Measurements from ENCODE around the gene CSF1R.

CSF1R gene

DNA sequence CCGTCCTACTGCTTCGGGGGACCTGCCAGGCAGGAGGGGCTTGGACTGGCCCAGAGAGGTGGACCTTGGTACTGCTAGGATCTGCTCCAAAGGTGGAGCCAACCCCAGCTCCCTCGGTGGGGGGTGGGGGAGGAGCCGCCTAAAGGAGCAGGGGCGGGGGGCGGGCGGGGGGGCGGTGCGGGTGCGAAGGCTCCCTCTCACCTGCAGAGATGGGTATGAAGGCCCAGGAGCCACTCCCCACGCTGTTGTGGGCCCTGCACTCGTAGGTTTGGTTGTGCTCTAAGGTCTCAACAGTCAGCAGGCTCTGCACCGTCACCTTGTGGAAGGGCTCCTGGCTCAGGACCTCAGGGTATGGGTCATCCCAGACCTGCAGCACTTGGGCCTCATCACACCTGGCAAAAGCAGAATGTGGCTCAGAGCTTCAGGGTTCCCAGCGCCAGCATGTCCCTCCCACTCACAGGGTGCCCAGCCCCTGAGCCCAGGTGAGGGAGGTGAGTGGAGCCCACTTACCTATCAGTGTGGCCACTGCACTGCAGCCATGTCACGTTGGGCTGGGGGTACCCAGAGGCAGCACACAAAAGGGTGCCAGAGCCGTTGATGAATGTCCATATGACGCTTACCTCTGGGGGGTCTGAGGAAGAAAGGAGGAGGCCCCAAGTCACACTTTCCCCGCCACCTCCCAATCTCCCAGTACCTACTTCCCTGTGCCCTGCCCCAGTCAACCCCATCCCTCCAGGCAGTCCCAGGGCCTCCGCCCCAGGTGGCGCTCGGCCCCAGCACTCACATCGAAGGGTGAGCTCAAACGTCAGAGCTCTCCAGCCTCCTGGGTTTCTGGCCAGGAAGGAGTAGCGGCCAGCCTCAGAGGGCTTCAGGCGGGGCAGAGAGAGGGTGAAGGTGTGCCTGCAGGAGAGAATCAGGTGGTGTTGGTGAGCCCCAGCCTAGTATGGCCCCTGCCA, 16.4 kb downstream of the CSF1R start:
- H3K27ac ChIP-seq (ENCODE audit: insufficient read depth, low read length, poor library complexity, severe bottlenecking): no peak overlapping the region
- no peaks in the 10 kb centered on the region for H3K4me1 ChIP-seq (ENCODE audit: control insufficient read depth, insufficient read depth, low read length, poor library complexity, severe bottlenecking)
- no peaks in the 10 kb centered on the region for H3K36me3 ChIP-seq (ENCODE audit: control insufficient read depth, insufficient read depth, low read length)
- DNase-seq: no peak
- no peaks in the 10 kb centered on the region for H3K9me3 ChIP-seq (ENCODE audit: control insufficient read depth, low read length)
- H3K27me3 ChIP-seq (replicated peaks; ENCODE audit: control insufficient read depth, insufficient read depth, low read length, poor library complexity, severe bottlenecking): no peaks in the 10 kb centered on the region
- no peak overlapping the region for H3K4me3 ChIP-seq (ENCODE audit: insufficient read depth, low read depth, low read length, poor library complexity, severe bottlenecking)

DNA sequence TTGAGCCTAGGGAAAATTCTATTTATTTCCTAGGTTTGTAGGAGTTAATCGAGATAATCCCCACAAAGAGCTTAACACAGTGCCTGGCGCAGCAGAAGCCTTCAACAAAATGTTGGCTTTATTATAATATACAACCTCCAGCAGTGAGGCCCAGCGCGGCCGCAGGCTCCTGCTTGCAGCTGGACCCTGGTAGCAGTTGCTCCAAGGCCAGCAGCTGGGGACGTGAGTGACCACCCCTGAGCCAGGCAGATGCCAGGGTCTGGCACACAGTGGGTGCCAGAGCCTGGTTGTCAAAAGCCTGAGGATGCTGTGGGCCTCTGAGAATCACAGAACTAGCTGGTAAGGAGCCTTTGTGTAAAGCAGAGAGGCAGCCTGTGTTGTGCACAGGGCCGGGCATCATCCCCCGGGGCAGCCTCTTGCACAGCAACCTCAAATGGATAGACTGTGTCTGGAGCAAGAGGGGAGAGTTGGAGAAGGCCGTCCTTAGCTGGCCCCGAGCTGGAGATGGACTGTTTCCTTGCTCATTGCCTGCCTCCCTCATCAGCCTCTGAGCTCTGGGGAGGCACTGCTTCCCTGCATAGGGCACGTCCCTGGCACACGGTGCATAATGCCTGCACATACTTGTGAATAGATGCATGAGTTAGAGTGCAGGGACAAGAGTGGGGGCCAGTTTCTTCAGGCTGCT, 17.3 kb downstream of the CSF1R start:
- Histone ChIP-seq H3K4me3 (ENCODE audit: insufficient read depth, low read depth, low read length, poor library complexity, severe bottlenecking) (no peak overlapping the region), H3K27me3 (replicated peaks; ENCODE audit: control insufficient read depth, insufficient read depth, low read length, poor library complexity, severe bottlenecking) (no peaks in the 10 kb centered on the region), H3K36me3 (ENCODE audit: control insufficient read depth, insufficient read depth, low read length) (no peaks in the 10 kb centered on the region), H3K27ac (ENCODE audit: insufficient read depth, low read length, poor library complexity, severe bottlenecking) (no peak overlapping the region), H3K9me3 (ENCODE audit: control insufficient read depth, low read length) (no peaks in the 10 kb centered on the region), H3K4me1 (ENCODE audit: control insufficient read depth, insufficient read depth, low read length, poor library complexity, severe bottlenecking) (no peaks in the 10 kb centered on the region)
- no peak for DNase-seq

DNA sequence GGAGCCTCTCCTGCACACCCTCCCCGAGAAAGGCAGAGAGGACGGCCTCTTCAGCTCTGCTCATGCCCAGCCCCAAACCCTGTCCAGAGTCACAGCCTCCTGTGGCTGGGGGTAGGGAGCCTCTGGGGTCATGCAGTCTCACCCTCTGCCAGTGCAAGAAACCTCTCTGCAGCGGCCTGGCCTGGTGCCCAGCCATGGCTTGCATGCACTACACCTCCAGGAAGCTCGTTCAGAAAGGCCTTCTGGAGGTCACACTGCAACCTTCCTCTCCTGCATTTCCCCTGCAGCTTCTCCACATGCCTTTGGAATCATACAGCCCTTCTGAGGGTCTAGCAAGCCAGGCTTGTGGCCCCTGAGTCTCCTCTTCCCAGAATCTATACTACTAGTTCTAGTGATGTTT, 17.9 kb downstream of the CSF1R start:
- H3K36me3 ChIP-seq (ENCODE audit: control insufficient read depth, insufficient read depth, low read length): no peaks in the 10 kb centered on the region
- no peaks in the 10 kb centered on the region for H3K4me1 ChIP-seq (ENCODE audit: control insufficient read depth, insufficient read depth, low read length, poor library complexity, severe bottlenecking)
- no peaks in the 10 kb centered on the region for H3K27me3 ChIP-seq (replicated peaks; ENCODE audit: control insufficient read depth, insufficient read depth, low read length, poor library complexity, severe bottlenecking)
- DNase-seq: no peak
- H3K9me3 ChIP-seq (ENCODE audit: control insufficient read depth, low read length): no peaks in the 10 kb centered on the region
- H3K4me3 ChIP-seq (ENCODE audit: insufficient read depth, low read depth, low read length, poor library complexity, severe bottlenecking): no peak overlapping the region
- H3K27ac ChIP-seq (ENCODE audit: insufficient read depth, low read length, poor library complexity, severe bottlenecking): no peak overlapping the region

DNA sequence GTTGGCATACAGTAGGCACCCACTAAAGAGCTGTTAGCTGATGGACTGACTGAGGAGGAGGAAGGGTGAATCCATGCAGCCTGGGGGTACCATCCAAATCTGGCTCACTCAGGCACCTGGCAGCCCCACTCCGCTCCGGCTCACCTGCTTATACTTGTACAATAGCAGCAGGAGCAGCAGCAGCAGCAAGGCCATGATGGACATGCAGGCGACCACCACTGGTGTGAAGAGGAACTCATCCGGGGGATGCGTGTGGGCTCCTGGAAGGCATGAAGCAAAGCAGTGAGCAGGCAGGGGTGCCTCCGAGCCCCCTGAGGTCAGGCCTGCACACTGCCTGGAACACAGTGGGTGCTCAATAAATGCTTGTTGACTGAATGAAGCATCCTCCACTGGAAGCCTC, 18.3 kb downstream of the CSF1R start:
- H3K4me3 ChIP-seq (ENCODE audit: insufficient read depth, low read depth, low read length, poor library complexity, severe bottlenecking): no peak overlapping the region
- no peaks in the 10 kb centered on the region for H3K36me3 ChIP-seq (ENCODE audit: control insufficient read depth, insufficient read depth, low read length)
- no peaks in the 10 kb centered on the region for H3K27me3 ChIP-seq (replicated peaks; ENCODE audit: control insufficient read depth, insufficient read depth, low read length, poor library complexity, severe bottlenecking)
- no peaks in the 10 kb centered on the region for H3K9me3 ChIP-seq (ENCODE audit: control insufficient read depth, low read length)
- H3K4me1 ChIP-seq (ENCODE audit: control insufficient read depth, insufficient read depth, low read length, poor library complexity, severe bottlenecking): no peaks in the 10 kb centered on the region
- DNase-seq: no peak
- H3K27ac ChIP-seq (ENCODE audit: insufficient read depth, low read length, poor library complexity, severe bottlenecking): no peak overlapping the region

DNA sequence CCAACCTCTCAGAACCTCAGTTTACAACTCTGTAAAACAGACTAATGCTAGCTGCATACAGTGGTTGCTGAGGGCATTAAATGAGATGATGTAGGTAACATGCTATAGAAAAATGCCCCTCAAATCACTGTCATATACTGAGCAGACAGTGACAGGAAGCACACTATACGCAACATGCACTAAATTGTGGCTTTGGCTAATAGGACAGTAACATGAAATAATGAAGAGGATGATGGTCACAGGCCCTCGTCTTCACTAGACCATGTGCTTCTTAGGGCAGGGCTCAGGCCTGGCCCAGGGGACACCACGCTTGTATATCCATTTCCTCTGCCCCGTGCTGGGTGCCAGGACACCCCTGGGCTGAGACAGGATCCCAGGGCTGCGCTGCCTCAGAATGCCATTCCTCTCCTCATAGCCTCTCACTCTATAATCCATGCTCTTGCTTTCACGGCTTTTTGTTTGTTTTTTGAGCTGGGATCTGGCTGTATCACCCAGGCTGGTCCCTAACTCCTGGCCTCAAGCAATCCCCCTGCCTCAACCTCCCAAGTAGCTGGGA, 18.9 kb downstream of the CSF1R start:
- Histone ChIP-seq H3K9me3 (ENCODE audit: control insufficient read depth, low read length) (no peaks in the 10 kb centered on the region), H3K36me3 (ENCODE audit: control insufficient read depth, insufficient read depth, low read length) (no peaks in the 10 kb centered on the region), H3K4me1 (ENCODE audit: control insufficient read depth, insufficient read depth, low read length, poor library complexity, severe bottlenecking) (no peaks in the 10 kb centered on the region), H3K4me3 (ENCODE audit: insufficient read depth, low read depth, low read length, poor library complexity, severe bottlenecking) (no peak overlapping the region), H3K27ac (ENCODE audit: insufficient read depth, low read length, poor library complexity, severe bottlenecking) (no peak overlapping the region), H3K27me3 (replicated peaks; ENCODE audit: control insufficient read depth, insufficient read depth, low read length, poor library complexity, severe bottlenecking) (no peaks in the 10 kb centered on the region)
- DNase-seq: no peak

DNA sequence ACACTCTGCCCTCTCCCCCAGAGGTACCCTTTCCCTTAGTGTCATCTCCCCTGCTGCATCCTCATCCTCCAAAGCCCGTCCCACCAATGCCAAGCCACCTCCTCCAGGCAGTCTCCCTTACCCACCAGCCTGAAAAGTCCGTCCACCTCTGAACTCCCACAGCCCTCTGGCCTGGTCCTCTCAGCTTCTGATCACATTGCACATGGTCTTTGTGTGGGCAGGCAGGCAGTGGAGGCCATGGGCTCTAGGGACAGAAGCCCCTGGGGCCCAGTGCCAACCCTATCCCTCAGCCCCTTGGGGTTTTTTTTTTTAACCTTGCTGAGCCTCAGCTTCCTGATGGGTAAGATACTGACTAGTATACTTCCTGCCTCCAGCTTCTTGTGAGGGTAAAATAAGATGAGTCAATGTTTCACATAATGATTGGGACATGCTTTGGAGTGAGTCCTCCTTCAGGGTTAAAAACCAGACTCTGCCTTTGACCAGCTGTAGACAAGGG, 19.4 kb downstream of the CSF1R start:
- Histone ChIP-seq H3K27ac (ENCODE audit: insufficient read depth, low read length, poor library complexity, severe bottlenecking) (no peak overlapping the region), H3K36me3 (ENCODE audit: control insufficient read depth, insufficient read depth, low read length) (no peaks in the 10 kb centered on the region), H3K4me1 (ENCODE audit: control insufficient read depth, insufficient read depth, low read length, poor library complexity, severe bottlenecking) (no peaks in the 10 kb centered on the region), H3K27me3 (replicated peaks; ENCODE audit: control insufficient read depth, insufficient read depth, low read length, poor library complexity, severe bottlenecking) (no peaks in the 10 kb centered on the region), H3K4me3 (ENCODE audit: insufficient read depth, low read depth, low read length, poor library complexity, severe bottlenecking) (no peak overlapping the region), H3K9me3 (ENCODE audit: control insufficient read depth, low read length) (no peaks in the 10 kb centered on the region)
- no peak for DNase-seq

DNA sequence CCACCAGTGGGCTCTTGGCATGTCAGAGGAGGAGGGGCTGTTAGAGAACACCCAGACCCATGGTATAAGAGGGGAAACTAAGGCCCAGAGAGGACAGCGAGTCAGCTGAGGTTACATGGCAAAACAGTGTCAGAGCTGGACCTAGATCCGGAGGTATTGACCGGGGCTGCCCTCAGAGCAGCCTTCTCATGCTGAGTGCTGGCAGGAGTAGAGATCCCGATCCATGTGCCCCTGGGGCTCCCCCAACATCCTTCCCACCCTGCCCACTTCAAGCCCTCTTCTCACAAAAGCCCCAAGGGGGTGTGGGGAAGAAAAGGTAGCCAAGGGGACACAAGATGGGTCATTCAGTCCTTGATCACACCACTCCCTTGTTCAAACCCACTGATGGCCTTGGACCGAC, 19.9 kb downstream of the CSF1R start:
- Histone ChIP-seq H3K36me3 (ENCODE audit: control insufficient read depth, insufficient read depth, low read length) (no peaks in the 10 kb centered on the region), H3K27me3 (replicated peaks; ENCODE audit: control insufficient read depth, insufficient read depth, low read length, poor library complexity, severe bottlenecking) (no peaks in the 10 kb centered on the region), H3K9me3 (ENCODE audit: control insufficient read depth, low read length) (no peaks in the 10 kb centered on the region), H3K27ac (ENCODE audit: insufficient read depth, low read length, poor library complexity, severe bottlenecking) (no peak overlapping the region), H3K4me1 (ENCODE audit: control insufficient read depth, insufficient read depth, low read length, poor library complexity, severe bottlenecking) (no peaks in the 10 kb centered on the region), H3K4me3 (ENCODE audit: insufficient read depth, low read depth, low read length, poor library complexity, severe bottlenecking) (no peak overlapping the region)
- DNase-seq: no peak

DNA sequence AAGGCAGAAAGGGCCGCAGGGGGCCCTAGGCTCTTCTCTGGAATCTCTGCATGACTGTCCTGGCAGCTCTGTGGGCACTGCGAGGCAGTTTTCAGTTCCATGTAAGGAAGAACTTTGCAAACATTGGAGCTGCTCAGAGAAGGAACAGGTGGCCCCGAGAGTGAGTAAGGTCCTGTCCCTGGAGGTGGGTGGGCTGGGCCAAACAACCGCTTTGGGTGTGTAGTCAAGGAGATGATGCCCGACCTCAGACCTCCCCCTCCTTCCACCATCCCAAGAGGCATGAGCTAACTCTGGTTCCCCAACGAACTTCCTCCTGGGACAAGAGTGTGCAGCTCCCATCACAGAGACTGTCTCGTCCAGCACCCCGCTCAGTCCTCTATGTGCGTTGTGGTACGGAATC, 20.5 kb downstream of the CSF1R start:
- Histone ChIP-seq H3K9me3 (ENCODE audit: control insufficient read depth, low read length) (no peaks in the 10 kb centered on the region), H3K27me3 (replicated peaks; ENCODE audit: control insufficient read depth, insufficient read depth, low read length, poor library complexity, severe bottlenecking) (no peaks in the 10 kb centered on the region), H3K4me3 (ENCODE audit: insufficient read depth, low read depth, low read length, poor library complexity, severe bottlenecking) (no peak overlapping the region), H3K4me1 (ENCODE audit: control insufficient read depth, insufficient read depth, low read length, poor library complexity, severe bottlenecking) (no peaks in the 10 kb centered on the region), H3K36me3 (ENCODE audit: control insufficient read depth, insufficient read depth, low read length) (no peaks in the 10 kb centered on the region), H3K27ac (ENCODE audit: insufficient read depth, low read length, poor library complexity, severe bottlenecking) (no peak overlapping the region)
- no peak for DNase-seq

DNA sequence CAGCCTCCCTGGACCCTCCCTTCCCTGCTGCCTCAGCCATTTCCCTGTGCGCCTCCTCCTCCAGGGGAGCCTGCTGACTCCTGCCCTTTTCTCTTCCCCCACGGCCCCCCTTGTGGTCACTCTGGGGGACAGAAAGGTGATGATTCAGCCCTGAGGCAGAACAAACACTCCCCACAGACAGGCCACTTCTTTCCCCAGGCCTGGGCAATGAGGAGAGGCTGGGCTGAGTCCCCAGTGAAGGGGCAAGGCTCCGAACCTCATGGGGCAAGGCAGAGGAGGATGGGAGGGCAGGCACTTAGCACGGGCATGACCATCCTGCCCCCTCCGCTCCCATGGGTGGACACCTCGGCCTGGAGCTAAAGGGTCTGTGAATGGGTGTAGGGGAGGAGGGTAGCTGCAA, 21.0 kb downstream of the CSF1R start:
- Histone ChIP-seq H3K27ac (ENCODE audit: insufficient read depth, low read length, poor library complexity, severe bottlenecking) (no peak overlapping the region), H3K4me1 (ENCODE audit: control insufficient read depth, insufficient read depth, low read length, poor library complexity, severe bottlenecking) (no peaks in the 10 kb centered on the region), H3K27me3 (replicated peaks; ENCODE audit: control insufficient read depth, insufficient read depth, low read length, poor library complexity, severe bottlenecking) (no peaks in the 10 kb centered on the region), H3K9me3 (ENCODE audit: control insufficient read depth, low read length) (no peaks in the 10 kb centered on the region), H3K36me3 (ENCODE audit: control insufficient read depth, insufficient read depth, low read length) (no peaks in the 10 kb centered on the region), H3K4me3 (ENCODE audit: insufficient read depth, low read depth, low read length, poor library complexity, severe bottlenecking) (no peak overlapping the region)
- DNase-seq: no peak

Measured in effector memory CD4-positive, alpha-beta T cell (primary cell).